GM06990 (cell line): Measurements from ENCODE around the gene SLC39A8.

Source experiments
- DNase-seq: peaks from one replicate; pipeline ENCODE4 v3.0.0-alpha.2; 2011; ENCODE audit not compliant: insufficient read length; ENCODE audit errors: extremely low read depth
- H3K27me3 ChIP-seq: replicated peaks from 2 replicates; pipeline ENCODE4 v1.6.0; 2011; ENCODE audit warnings: low read length; ENCODE audit not compliant: control insufficient read depth, insufficient read depth
- H3K36me3 ChIP-seq: 2 replicates; pipeline ENCODE4 v1.5.1; 2011; ENCODE audit warnings: low read length; ENCODE audit not compliant: control insufficient read depth, insufficient read depth
- H3K4me3 ChIP-seq: replicated peaks from 2 replicates; pipeline ENCODE4 v1.5.1; 2011; ENCODE audit warnings: low read depth, mild to moderate bottlenecking, control low read depth, low read length
- TF ChIP-seq, protein P1 (sequence below): IDR thresholded peaks from 2 replicates; pipeline ENCODE4 v1.5.1; 2011; ENCODE audit warnings: low read length, control low read depth, mild to moderate bottlenecking, inconsistent platforms; ENCODE audit not compliant: insufficient read depth, poor library complexity, severe bottlenecking

Gene SLC39A8

GRCh38 chr4:102256321-102256720 is 89.0 kb downstream of the SLC39A8 start:
- no peaks in the 10 kb centered on the region for H3K27me3 ChIP-seq
- TF ChIP-seq, protein P1, sequence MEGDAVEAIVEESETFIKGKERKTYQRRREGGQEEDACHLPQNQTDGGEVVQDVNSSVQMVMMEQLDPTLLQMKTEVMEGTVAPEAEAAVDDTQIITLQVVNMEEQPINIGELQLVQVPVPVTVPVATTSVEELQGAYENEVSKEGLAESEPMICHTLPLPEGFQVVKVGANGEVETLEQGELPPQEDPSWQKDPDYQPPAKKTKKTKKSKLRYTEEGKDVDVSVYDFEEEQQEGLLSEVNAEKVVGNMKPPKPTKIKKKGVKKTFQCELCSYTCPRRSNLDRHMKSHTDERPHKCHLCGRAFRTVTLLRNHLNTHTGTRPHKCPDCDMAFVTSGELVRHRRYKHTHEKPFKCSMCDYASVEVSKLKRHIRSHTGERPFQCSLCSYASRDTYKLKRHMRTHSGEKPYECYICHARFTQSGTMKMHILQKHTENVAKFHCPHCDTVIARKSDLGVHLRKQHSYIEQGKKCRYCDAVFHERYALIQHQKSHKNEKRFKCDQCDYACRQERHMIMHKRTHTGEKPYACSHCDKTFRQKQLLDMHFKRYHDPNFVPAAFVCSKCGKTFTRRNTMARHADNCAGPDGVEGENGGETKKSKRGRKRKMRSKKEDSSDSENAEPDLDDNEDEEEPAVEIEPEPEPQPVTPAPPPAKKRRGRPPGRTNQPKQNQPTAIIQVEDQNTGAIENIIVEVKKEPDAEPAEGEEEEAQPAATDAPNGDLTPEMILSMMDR = no peak
- no peak for DNase-seq
- no peak overlapping the region for H3K4me3 ChIP-seq
- H3K36me3 ChIP-seq = no peaks in the 10 kb centered on the region

DNA sequence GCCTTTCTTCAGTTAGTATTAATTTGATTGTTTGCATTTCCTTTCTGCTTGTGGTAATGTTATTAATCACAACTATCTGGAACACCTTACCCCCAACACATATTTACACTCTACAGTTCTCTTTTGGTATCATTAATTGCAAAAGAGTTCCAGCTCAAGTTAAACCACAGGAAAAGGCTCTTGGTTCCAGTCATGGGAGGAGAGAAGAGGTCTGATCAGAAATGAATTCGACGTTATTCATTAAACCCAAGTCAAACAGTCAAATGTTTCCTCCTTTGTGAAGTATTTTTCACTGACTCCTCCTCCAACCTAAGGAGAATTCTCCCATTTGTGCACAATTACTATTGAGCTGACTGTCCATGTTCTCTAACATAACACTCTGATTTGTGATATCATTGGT is 91.4 kb downstream of the SLC39A8 start:
- DNase-seq = no peak
- TF ChIP-seq, protein P1 = no peak
- H3K27me3 ChIP-seq = no peaks in the 10 kb centered on the region
- no peak overlapping the region for H3K4me3 ChIP-seq
- H3K36me3 ChIP-seq = no peaks in the 10 kb centered on the region

- Histone ChIP-seq H3K27me3 (no peaks in the 10 kb centered on the region), H3K4me3 (no peak overlapping the region), H3K36me3 (no peaks in the 10 kb centered on the region)
- no peak for DNase-seq
- TF ChIP-seq, protein P1 = no peak
Observed at GRCh38 chr4:102252171-102252570, 93.1 kb downstream of the SLC39A8 start.

- TF ChIP-seq, protein P1 = no peak
- no peaks in the 10 kb centered on the region for H3K36me3 ChIP-seq
- DNase-seq = no peak
Observed at GRCh38 chr4:102250341-102250740, 94.9 kb downstream of the SLC39A8 start.

GRCh38 chr4:102247041-102247440 is 98.2 kb downstream of the SLC39A8 start:
- TF ChIP-seq, protein P1 = no peak
- DNase-seq = no peak
- H3K36me3 ChIP-seq = no peaks in the 10 kb centered on the region
- H3K27me3 ChIP-seq = no peaks in the 10 kb centered on the region
- H3K4me3 ChIP-seq = no peak overlapping the region

More at GRCh38 chr4:102250341-102250740, 94.9 kb downstream of the SLC39A8 start:
- Histone ChIP-seq H3K27me3 (no peaks in the 10 kb centered on the region), H3K4me3 (no peak overlapping the region)

DNA sequence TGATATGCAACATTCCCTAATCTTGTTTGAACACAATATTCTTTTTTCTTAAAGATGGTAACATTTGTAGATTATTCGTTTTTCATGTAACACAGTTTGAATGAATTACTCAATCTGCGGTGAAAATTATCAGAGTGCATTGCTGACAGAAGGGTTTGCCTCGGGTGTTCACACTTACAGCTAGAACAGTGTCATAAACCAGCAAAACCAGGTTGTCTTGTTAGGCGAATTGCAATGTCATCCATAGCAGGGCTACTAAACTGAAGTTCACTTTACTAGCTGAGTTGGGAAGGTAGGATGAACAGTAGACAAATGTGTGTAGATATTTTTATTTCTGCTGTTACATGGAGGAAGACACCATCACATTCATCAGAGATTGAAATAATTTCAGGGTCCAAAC is 98.9 kb downstream of the SLC39A8 start:
- no peak for DNase-seq
- no peak overlapping the region for H3K4me3 ChIP-seq
- TF ChIP-seq, protein P1 = no peak
- no peaks in the 10 kb centered on the region for H3K27me3 ChIP-seq
- no peaks in the 10 kb centered on the region for H3K36me3 ChIP-seq
